GM19438 (cell line): ENCODE data around the gene FERMT3.
"Not testable (repeated sequence)": the region's sequence is repeated elsewhere in the genome, so short reads cannot be mapped to it uniquely, and the experiment has no call there.

Source experiments
- ATAC-seq: cut with Tn5 transposase; IDR thresholded peaks from one replicate; pipeline ENCODE4 v1.9.1; 2021; ENCODE audit warnings: low read depth; ENCODE audit not compliant: unreplicated experiment

Gene FERMT3

GRCh38 chr11:64246621-64246870 is 40.0 kb downstream of the FERMT3 start:
- ATAC-seq: not testable (repeated sequence)

- no peak for ATAC-seq
Observed at GRCh38 chr11:64246871-64247728, 40.6 kb downstream of the FERMT3 start, which contains the start of gene PPP1R14B. TSS of gene PPP1R14B (minus strand) at chr11:64246943. CDS start at chr11:64246673, 270 bp downstream.

DNA sequence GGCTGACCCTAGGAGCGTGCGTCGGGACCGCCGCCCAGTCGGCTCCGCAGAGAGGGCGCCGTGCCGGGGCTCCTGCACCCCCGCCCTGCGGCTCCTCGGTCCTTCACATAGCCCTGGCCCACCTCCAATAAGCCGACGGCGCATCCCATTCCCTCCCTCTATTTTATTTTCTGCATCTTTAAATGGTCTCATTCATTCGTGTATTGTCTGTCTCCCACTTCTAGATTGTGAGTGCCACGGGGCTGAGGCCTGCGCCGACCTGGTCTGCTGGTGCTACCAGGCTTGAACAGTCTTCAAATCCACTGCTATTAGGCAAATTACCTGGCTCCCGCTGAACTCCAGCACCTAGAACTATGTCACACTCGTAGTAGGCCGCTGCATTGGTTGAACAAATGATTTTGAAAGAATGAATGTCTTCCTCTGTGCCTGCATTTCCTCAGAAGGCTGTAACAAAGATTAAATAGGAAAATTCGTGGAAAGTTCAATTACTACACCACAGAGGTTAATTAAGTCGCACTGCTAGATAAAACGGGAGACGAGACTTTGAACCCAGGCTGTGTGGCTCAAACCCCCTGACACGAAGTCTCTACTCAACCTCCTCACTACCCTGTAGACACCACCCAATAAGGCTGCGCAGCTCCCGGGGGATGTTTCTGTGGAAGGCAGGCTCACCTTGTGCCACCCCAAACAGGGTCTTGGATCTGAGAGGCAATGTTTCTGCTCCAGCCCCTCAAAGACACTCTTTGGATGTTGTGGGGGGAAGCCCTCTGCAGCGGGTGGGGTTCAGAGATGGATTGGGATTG is 41.4 kb downstream of the FERMT3 start:
- ATAC-seq: no peak

DNA sequence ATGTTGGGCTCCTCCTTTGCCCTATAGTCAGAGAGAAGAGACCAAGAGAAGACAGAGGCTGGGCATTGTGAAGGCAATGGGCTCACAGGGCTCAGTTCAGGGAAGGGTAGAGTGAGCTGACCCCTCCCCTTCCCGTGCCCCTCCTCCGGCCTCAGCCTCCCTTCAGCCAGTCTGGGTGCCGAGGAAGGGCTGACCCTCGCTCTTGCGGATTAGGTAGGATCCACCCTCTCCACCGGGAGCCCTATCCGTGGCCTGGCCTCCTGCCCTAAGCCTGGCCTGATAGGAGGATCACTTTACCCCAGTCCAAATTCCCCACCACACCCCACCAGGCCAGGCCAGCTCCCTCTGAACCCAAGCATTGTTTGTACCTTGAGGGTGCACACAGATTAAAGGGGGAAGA is 42.1 kb downstream of the FERMT3 start:
- no peak for ATAC-seq

GRCh38 chr11:64249038-64249437 is 42.5 kb downstream of the FERMT3 start:
- ATAC-seq: no peak

DNA sequence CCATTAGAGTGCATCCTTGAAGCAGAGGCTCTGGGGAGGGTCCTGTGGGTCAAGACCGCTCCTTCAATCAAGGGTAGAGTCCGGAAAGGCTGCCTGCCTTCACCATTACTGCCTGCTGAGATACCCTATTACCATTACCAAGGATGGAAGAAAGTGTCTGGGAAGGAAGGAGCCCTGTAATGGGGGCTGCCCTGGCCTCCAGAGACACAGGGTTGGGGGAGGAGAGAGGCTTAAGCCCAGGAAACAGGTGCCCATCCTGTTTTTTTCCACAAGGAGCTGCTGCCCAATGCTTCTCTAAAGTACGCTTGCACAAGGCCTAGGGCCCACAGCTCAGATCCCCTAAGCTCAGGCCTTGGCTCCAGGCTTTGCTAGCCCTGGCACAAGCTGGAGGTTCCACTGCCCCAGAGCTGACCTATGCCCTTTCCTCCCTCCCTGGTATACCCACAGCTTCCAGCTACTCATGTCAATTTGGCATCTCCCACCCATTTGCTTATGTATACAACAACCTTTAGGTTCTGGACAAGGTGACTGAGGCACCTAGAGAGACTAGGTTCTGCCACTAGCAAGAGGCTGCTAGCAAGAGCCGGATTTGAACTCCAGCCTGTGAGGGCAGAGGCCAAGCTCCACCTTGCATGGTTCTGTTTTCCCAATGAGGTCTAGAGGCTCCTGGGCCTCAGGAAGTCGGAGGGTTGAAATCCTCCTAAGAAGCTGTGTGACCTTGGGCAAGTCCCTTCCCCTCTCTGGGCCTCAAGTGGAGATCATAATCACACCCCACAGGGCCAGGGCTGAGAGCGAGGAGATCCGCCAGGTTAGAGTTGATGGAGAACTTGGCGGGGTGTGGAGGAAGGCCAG is 43.3 kb downstream of the FERMT3 start:
- no peak for ATAC-seq

GRCh38 chr11:64250415-64251015 is 44.0 kb downstream of the FERMT3 start:
- no peak for ATAC-seq

GRCh38 chr11:64251016-64251752 is 44.7 kb downstream of the FERMT3 start, which contains the start of gene PLCB3:
TSS of gene PLCB3 (plus strand) at chr11:64251530. CDS start at chr11:64251650, 120 bp downstream.
- no peak for ATAC-seq

DNA sequence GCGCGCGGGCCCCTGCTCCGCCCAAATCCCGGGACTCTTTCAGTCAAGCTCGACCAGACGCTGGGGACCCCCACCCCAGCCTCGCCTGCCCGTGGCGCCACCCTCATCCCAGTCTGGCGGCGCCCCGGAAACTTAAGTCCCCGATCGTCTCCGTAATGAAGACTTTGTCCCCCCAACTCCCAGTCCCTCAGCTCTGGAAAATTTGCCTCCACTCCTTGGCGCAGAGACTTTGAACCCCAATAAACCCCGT is 45.2 kb downstream of the FERMT3 start:
- no peak for ATAC-seq

GRCh38 chr11:64252003-64252872 is 45.7 kb downstream of the FERMT3 start:
- no peak for ATAC-seq

DNA sequence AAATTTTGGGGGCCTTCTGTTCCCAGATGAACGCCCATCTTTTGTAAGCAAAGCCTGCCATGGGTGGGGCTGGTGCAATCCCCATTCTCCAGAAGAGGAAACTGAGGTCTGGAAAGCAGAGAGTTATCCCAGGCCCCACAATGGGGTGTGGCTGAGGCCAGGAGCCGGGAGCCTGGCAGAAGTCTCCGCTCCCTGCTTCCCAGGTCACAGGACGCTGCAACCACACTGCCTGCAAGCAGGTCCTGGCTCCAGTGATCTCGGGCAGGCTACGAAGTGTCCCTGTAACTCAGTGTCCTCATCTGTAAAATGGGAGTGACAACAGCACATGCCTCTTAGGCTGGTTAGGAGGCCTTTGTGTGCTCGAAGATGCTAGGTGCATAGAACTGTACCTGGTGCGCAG is 46.5 kb downstream of the FERMT3 start:
- no peak for ATAC-seq

GRCh38 chr11:64253481-64253880 is 47.0 kb downstream of the FERMT3 start:
- ATAC-seq: no peak

- ATAC-seq: no peak
Observed at GRCh38 chr11:64254326-64254725, 47.8 kb downstream of the FERMT3 start.

DNA sequence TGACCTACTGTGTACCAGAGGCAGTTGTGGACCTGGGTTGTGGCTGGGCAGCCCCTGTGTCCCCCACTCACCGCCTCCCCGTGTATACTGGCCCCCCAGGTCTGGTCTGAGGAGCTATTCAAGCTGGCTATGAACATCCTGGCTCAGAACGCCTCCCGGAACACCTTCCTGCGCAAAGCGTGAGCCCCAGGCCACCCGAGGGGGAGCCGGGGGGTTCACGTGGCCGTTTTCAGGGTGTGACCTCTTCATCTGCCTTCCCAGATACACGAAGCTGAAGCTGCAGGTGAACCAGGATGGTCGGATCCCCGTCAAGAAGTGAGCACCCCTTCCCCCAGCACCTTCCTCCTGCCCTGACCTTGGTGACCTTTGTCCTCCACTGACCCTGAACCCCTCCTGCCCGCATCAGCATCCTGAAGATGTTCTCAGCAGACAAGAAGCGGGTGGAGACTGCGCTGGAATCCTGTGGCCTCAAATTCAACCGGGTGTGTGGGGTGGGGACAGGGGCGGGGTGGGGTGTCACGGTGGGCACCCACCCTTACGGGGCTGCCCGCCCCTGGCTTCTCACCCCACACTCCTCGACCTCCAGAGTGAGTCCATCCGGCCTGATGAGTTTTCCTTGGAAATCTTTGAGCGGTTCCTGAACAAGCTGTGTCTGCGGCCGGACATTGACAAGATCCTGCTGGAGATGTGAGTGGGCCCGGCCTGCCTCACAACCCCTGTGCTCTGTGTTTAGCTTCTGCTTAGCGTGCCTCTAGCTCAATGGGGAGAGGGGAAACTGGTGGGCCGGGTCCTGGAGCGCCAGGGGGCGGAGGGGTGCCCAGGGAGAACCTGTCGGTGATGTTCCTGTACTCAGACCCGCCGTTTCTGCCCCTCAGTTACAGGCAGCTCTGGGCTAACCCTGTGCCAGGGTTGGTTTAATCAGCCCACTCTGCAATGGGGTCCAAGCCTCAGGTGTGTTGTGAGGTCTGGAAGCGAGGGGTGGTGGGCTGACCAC is 48.9 kb downstream of the FERMT3 start:
- no peak for ATAC-seq

DNA sequence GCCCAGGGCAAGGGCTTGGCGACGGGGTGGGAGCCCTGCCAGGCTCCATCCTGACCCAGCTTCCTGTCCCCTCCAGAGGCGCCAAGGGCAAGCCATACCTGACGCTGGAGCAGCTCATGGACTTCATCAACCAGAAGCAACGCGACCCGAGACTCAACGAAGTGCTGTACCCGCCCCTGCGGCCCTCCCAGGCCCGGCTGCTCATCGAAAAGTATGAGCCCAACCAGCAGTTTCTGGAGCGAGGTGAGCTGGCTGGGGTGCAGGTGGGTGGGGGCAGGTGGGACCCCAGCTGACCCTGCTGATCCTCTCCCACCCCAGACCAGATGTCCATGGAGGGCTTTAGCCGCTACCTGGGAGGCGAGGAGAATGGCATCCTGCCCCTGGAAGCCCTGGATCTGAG is 49.8 kb downstream of the FERMT3 start:
- ATAC-seq: no peak

- ATAC-seq: no peak
Observed at GRCh38 chr11:64258356-64258755, 51.8 kb downstream of the FERMT3 start.

DNA sequence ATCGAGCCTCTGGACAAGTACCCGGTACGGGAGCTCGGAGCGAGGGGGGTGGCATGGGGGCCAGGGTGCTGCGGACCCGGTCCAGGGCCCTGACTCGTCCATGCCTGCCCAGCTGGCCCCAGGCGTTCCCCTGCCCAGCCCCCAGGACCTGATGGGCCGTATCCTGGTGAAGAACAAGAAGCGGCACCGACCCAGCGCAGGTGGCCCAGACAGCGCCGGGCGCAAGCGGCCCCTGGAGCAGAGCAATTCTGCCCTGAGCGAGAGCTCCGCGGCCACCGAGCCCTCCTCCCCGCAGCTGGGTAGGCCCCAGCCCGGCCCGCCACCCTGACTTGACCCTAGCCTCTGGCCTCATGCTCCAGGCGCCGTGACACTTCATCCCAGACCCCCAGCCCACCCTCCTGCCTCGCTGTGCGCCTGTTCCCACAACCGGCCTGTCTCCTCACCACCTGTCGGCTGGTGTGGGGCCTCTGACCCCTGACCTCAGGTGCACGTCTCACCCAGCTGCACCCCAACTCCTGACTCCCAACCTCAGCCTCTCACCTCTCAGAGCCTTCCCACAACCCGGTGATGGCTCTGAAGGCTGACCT is 52.5 kb downstream of the FERMT3 start:
- no peak for ATAC-seq
